CD4-positive, alpha-beta memory T cell (primary cell): ENCODE measurements around the gene NUBP2. TPM values are rescaled to one million over a fixed set of nuclear protein-coding genes. Genes with fewer than 3 reads are reported as not detected.

Experiments used
- CTCF ChIA-PET: fragments of 350-600 bp; sonication (Branson Sonifier 250); formaldehyde crosslinking; loops from one replicate; lab custom pipeline; 2021; ENCODE audit warnings: inconsistent platforms; ENCODE audit not compliant: partially characterized antibody; lab: Charles Lee
- POLR2A ChIA-PET: fragments of 350-600 bp; sonication (Branson Sonifier 250); formaldehyde crosslinking; loops from one replicate; lab custom pipeline; 2021; ENCODE audit not compliant: partially characterized antibody; lab: Charles Lee
- DNase-seq, 5 donors: peaks; one replicate each; pipeline versions ENCODE4 v3.0.0 to v3.0.0-alpha.2; 2020 to 2022; ENCODE audit warnings: mixed read lengths in 1 of 5
- H3K27ac ChIP-seq: one replicate; pipeline ENCODE4 v1.7.0; 2013; ENCODE audit warnings: low read depth, low read length
- H3K27me3 ChIP-seq: 2 replicates; pipeline ENCODE4 v1.7.0; 2013; ENCODE audit warnings: mild to moderate bottlenecking, low read length, moderate library complexity; ENCODE audit not compliant: insufficient read depth
- H3K36me3 ChIP-seq: 2 replicates; pipeline ENCODE4 v1.7.0; 2013; ENCODE audit warnings: mild to moderate bottlenecking, low read length, moderate library complexity; ENCODE audit not compliant: insufficient read depth
- H3K4me1 ChIP-seq: 2 replicates; pipeline ENCODE4 v1.7.0; 2013; ENCODE audit warnings: mild to moderate bottlenecking, low read length, moderate library complexity; ENCODE audit not compliant: insufficient read depth
- H3K4me3 ChIP-seq, 2 donors: one replicate each; pipeline ENCODE4 v1.7.0; 2013; ENCODE audit warnings: low read length in 2 of 2, mild to moderate bottlenecking in 1 of 2
- H3K9me3 ChIP-seq, 2 donors: one replicate each; pipeline ENCODE4 v1.7.0; 2013; ENCODE audit warnings: low read length in 2 of 2, control low read depth in 1 of 2; ENCODE audit not compliant: control insufficient read depth in 1 of 2
- H3K27ac Mint-ChIP-seq, 7 donors: one replicate each; pipeline ENCODE4 v1.8.0; 2020 to 2021; ENCODE audit warnings: mixed read lengths in 7 of 7, mild to moderate bottlenecking in 6 of 7, inconsistent platforms in 3 of 7, moderate library complexity in 3 of 7
- H3K27me3 Mint-ChIP-seq, 2 donors: one replicate each; pipeline ENCODE4 v1.8.0; 2020 to 2021; ENCODE audit warnings: mixed read lengths in 2 of 2
- H3K36me3 Mint-ChIP-seq, 2 donors: one replicate each; pipeline ENCODE4 v1.8.0; 2020 to 2021; ENCODE audit warnings: mixed read lengths in 2 of 2, inconsistent platforms in 1 of 2, mild to moderate bottlenecking in 1 of 2
- H3K4me1 Mint-ChIP-seq, 4 donors: one replicate each; pipeline ENCODE4 v1.8.0; 2020 to 2021; ENCODE audit warnings: mixed read lengths in 4 of 4, mild to moderate bottlenecking in 1 of 4
- H3K4me3 Mint-ChIP-seq, 8 donors: one replicate each; pipeline ENCODE4 v1.8.0; 2020 to 2021; ENCODE audit warnings: mixed read lengths in 8 of 8, mild to moderate bottlenecking in 7 of 8, moderate library complexity in 6 of 8, inconsistent platforms in 3 of 8
- H3K9me3 Mint-ChIP-seq, 8 donors: one replicate each; pipeline ENCODE4 v1.8.0; 2020 to 2021; ENCODE audit warnings: mixed read lengths in 8 of 8, mild to moderate bottlenecking in 5 of 8, inconsistent platforms in 3 of 8, moderate library complexity in 1 of 8
- intact Hi-C: fragments of 100-400 bp; cut with micrococcal nuclease; formaldehyde crosslinking; loops from one replicate; pipeline ENCODE4 v1.15.1; 2023
- polyA plus RNA-seq, 2 donors: library from polyadenylated mRNA; unstranded; fragments of 300-500 nt; fragmentation: Illumina TruSeq; gene quantifications; one replicate each; pipeline ENCODE4 v1.2.3, GENCODE V29; 2021
- total RNA-seq, 2 experiments: library from RNA; stranded (reverse); gene quantifications; one replicate each; pipeline ENCODE4 v1.2.3, GENCODE V29; 2021

The NUBP2 gene
- total RNA-seq: 10 to 100 TPM; 55.9 to 59.4 TPM
- polyA plus RNA-seq: 10 to 100 TPM; 77.6 to 98.9 TPM

GRCh38 chr16:1782408-1783264, at the start of gene NUBP2, which contains the start of gene SPSB3:
Gene NUBP2 (plus strand): TSS chr16:1782960. CDS start chr16:1783021, 61 bp downstream.
Gene SPSB3 (minus strand): TSS chr16:1782571. CDS start chr16:1781483, 1,088 bp downstream.
- Mint-ChIP-seq H3K9me3 (peaks cover 0 to 3% (median 0%) of the 10 kb centered on the region in 8 donors), H3K27ac (peak within 1 kb of the TSS; percentile 92 to 97 (median 94)), H3K27me3 (no peaks in the 10 kb centered on the region), H3K4me3 (peak within 1 kb of the TSS; percentile 91 to 96 (median 94)), H3K36me3 (peaks cover 0 to 17% of the 10 kb centered on the region in 2 donors), H3K4me1 (peaks cover 13 to 46% (median 30%) of the 10 kb centered on the region in 4 donors)
- DNase-seq: peak; percentile 97 to 99 (median 99)
- no peaks in the 10 kb centered on the region for H3K27me3 ChIP-seq
- peaks cover 43% of the 10 kb centered on the region for H3K4me1 ChIP-seq
- H3K36me3 ChIP-seq: peaks cover 22% of the 10 kb centered on the region
- POLR2A ChIA-PET: interaction anchor here (0.7 to 6.7 kb wide), 24 partner anchors 8 to 995 kb away, joined by 3 to 185 read pairs (median 6); partner anchors contain the start of genes AMDHD2, CRAMP1, EME2 and FAHD1
- H3K27ac ChIP-seq: peak within 1 kb of the TSS; percentile 79
- H3K9me3 ChIP-seq: no peaks in the 10 kb centered on the region
- intact Hi-C loops: loop anchor here (1.0 to 2.0 kb wide), 5 partner anchors 9 to 362 kb away; partner anchors contain the start of genes HAGH, MAPK8IP3, MRPS34 and UQCC4
- CTCF ChIA-PET: interaction anchor here (1.0 to 2.2 kb wide), 10 partner anchors 8 to 146 kb away, joined by 3 to 16 read pairs (median 5); partner anchors contain the start of genes EME2, FAHD1, HAGH and MAPK8IP3
- H3K4me3 ChIP-seq: peak within 1 kb of the TSS; percentile 69 to 88

- no peak overlapping the region for H3K4me3 ChIP-seq
- Mint-ChIP-seq H3K27ac (no peak overlapping the region), H3K27me3 (no peaks in the 10 kb centered on the region), H3K4me1 (no peaks in the 10 kb centered on the region), H3K4me3 (no peak overlapping the region), H3K9me3 (no peaks in the 10 kb centered on the region), H3K36me3 (peaks cover 0 to 16% of the 10 kb centered on the region in 2 donors)
- H3K27ac ChIP-seq: no peak overlapping the region
- no peaks in the 10 kb centered on the region for H3K4me1 ChIP-seq
- no peaks in the 10 kb centered on the region for H3K27me3 ChIP-seq
- ChIA-PET CTCF (no interaction called here), POLR2A (no interaction called here)
- H3K36me3 ChIP-seq: peaks cover 22% of the 10 kb centered on the region
- DNase-seq: no peak
- intact Hi-C loops: no loop called here
- H3K9me3 ChIP-seq: no peaks in the 10 kb centered on the region
These were observed 48.6 kb upstream of the NUBP2 start for GRCh38 chr16:1734123-1734522.

GRCh38 chr16:1734816-1735215, 47.9 kb upstream of the NUBP2 start:
- CTCF ChIA-PET: no interaction called here

GRCh38 chr16:1740234-1740633, 42.5 kb upstream of the NUBP2 start:
- intact Hi-C loops: loop anchor here (5.0 kb wide), 1 partner anchor 73 kb away; no protein-coding TSS in a partner anchor
- no peaks in the 10 kb centered on the region for H3K27me3 ChIP-seq
- no peak overlapping the region for H3K4me3 ChIP-seq
- H3K27ac ChIP-seq: no peak overlapping the region
- H3K36me3 ChIP-seq: peaks cover 20% of the 10 kb centered on the region
- H3K4me3 Mint-ChIP-seq: no peak overlapping the region
- H3K4me1 Mint-ChIP-seq: no peaks in the 10 kb centered on the region
- CTCF ChIA-PET: no interaction called here
- H3K36me3 Mint-ChIP-seq: peaks cover 8 to 13% of the 10 kb centered on the region in 2 donors
- no peaks in the 10 kb centered on the region for H3K4me1 ChIP-seq
- no peaks in the 10 kb centered on the region for H3K9me3 Mint-ChIP-seq
- DNase-seq: peak in 1 of 5 donors; percentile 28
- no peaks in the 10 kb centered on the region for H3K9me3 ChIP-seq
- no peak overlapping the region for H3K27ac Mint-ChIP-seq
- POLR2A ChIA-PET: interaction anchor here (0.7 kb wide), 1 partner anchor 248 kb away, joined by 5 read pairs; no protein-coding TSS in a partner anchor
- no peaks in the 10 kb centered on the region for H3K27me3 Mint-ChIP-seq

More at GRCh38 chr16:1734816-1735215, 47.9 kb upstream of the NUBP2 start:
- H3K9me3 Mint-ChIP-seq: no peaks in the 10 kb centered on the region
- Histone ChIP-seq H3K27me3 (no peaks in the 10 kb centered on the region), H3K9me3 (no peaks in the 10 kb centered on the region), H3K4me3 (no peak overlapping the region), H3K36me3 (peaks cover 20% of the 10 kb centered on the region), H3K4me1 (no peaks in the 10 kb centered on the region), H3K27ac (no peak overlapping the region)
- no peaks in the 10 kb centered on the region for H3K27me3 Mint-ChIP-seq
- DNase-seq: no peak
- no peaks in the 10 kb centered on the region for H3K4me1 Mint-ChIP-seq
- peak overlapping the region in 1 of 8 donors; percentile 10 for H3K4me3 Mint-ChIP-seq
- H3K36me3 Mint-ChIP-seq: peaks cover 0 to 13% of the 10 kb centered on the region in 2 donors
- POLR2A ChIA-PET: no interaction called here
- no peak overlapping the region for H3K27ac Mint-ChIP-seq
- intact Hi-C loops: no loop called here

GRCh38 chr16:1740781-1741490, 41.8 kb upstream of the NUBP2 start:
- DNase-seq: peak in 1 of 5 donors; percentile 27
- H3K9me3 Mint-ChIP-seq: no peaks in the 10 kb centered on the region
- H3K4me3 ChIP-seq: no peak overlapping the region
- no peaks in the 10 kb centered on the region for H3K4me1 ChIP-seq
- peaks cover 25% of the 10 kb centered on the region for H3K36me3 ChIP-seq
- ChIA-PET POLR2A (interaction anchor here (0.6 kb wide), 1 partner anchor 77 kb away, joined by 3 read pairs; no protein-coding TSS in a partner anchor), CTCF (no interaction called here)
- H3K4me1 Mint-ChIP-seq: no peaks in the 10 kb centered on the region
- intact Hi-C loops: loop anchor here (5.0 kb wide), 1 partner anchor 74 kb away; no protein-coding TSS in a partner anchor
- H3K27ac Mint-ChIP-seq: no peak overlapping the region
- no peaks in the 10 kb centered on the region for H3K27me3 Mint-ChIP-seq
- no peak overlapping the region for H3K4me3 Mint-ChIP-seq
- no peaks in the 10 kb centered on the region for H3K9me3 ChIP-seq
- H3K36me3 Mint-ChIP-seq: peaks cover 9 to 19% of the 10 kb centered on the region in 2 donors
- H3K27ac ChIP-seq: no peak overlapping the region
- H3K27me3 ChIP-seq: no peaks in the 10 kb centered on the region

- no peaks in the 10 kb centered on the region for H3K9me3 Mint-ChIP-seq
- CTCF ChIA-PET: interaction anchor here (0.9 kb wide), 1 partner anchor 18 kb away, joined by 3 read pairs; no protein-coding TSS in a partner anchor
These were observed 41.1 kb upstream of the NUBP2 start for GRCh38 chr16:1741553-1742165.

More at GRCh38 chr16:1741553-1742165, 41.1 kb upstream of the NUBP2 start:
- peaks cover 9 to 20% of the 10 kb centered on the region in 2 donors for H3K36me3 Mint-ChIP-seq
- no peak for DNase-seq
- intact Hi-C loops: loop anchor here (5.0 kb wide), 1 partner anchor 74 kb away; no protein-coding TSS in a partner anchor
- H3K27ac Mint-ChIP-seq: peak overlapping the region in 1 of 7 donors; percentile 41
- POLR2A ChIA-PET: interaction anchor here (0.6 kb wide), 1 partner anchor 77 kb away, joined by 3 read pairs; no protein-coding TSS in a partner anchor
- H3K27ac ChIP-seq: no peak overlapping the region
- H3K9me3 ChIP-seq: no peaks in the 10 kb centered on the region
- no peaks in the 10 kb centered on the region for H3K4me1 Mint-ChIP-seq
- no peaks in the 10 kb centered on the region for H3K27me3 ChIP-seq
- no peak overlapping the region for H3K4me3 ChIP-seq
- no peak overlapping the region for H3K4me3 Mint-ChIP-seq
- no peaks in the 10 kb centered on the region for H3K27me3 Mint-ChIP-seq
- no peaks in the 10 kb centered on the region for H3K4me1 ChIP-seq
- peaks cover 27% of the 10 kb centered on the region for H3K36me3 ChIP-seq
